Renal cortex interstitium (tissue), 15 donors: ENCODE results near the gene SLMAP. TPM values are rescaled to one million over a fixed set of nuclear protein-coding genes. Genes with fewer than 3 reads are reported as not detected.

Source experiments
- DNase-seq, 11 donors: peaks; one replicate each; pipeline ENCODE4 v3.0.0-alpha.2; 2013; ENCODE audit warnings: low read depth in 9 of 11, low spot score in 4 of 11; ENCODE audit errors: extremely low read depth in 1 of 11
- long read RNA-seq, 16 experiments: transcript quantifications; one replicate each; lab custom pipeline, GENCODE V29; 2026
- polyA plus RNA-seq, 3 donors: library from polyadenylated mRNA; unstranded; fragments of 120-200 nt; gene quantifications; one replicate each; pipeline ENCODE4 v1.2.1, GENCODE V29; 2013; ENCODE audit not compliant: insufficient read length in 3 of 3

The SLMAP gene, protein sequence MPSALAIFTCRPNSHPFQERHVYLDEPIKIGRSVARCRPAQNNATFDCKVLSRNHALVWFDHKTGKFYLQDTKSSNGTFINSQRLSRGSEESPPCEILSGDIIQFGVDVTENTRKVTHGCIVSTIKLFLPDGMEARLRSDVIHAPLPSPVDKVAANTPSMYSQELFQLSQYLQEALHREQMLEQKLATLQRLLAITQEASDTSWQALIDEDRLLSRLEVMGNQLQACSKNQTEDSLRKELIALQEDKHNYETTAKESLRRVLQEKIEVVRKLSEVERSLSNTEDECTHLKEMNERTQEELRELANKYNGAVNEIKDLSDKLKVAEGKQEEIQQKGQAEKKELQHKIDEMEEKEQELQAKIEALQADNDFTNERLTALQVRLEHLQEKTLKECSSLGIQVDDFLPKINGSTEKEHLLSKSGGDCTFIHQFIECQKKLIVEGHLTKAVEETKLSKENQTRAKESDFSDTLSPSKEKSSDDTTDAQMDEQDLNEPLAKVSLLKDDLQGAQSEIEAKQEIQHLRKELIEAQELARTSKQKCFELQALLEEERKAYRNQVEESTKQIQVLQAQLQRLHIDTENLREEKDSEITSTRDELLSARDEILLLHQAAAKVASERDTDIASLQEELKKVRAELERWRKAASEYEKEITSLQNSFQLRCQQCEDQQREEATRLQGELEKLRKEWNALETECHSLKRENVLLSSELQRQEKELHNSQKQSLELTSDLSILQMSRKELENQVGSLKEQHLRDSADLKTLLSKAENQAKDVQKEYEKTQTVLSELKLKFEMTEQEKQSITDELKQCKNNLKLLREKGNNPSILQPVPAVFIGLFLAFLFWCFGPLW
- polyA plus RNA-seq = 10 to 100 TPM; 47.2 to 52.9 (median 48.8) TPM
- long read RNA-seq, donor 1 = 0 reads
- long read RNA-seq, donor 2 = 0 reads
- long read RNA-seq, donor 3, partial matches to known transcripts = 10 of 10 reads
- long read RNA-seq, donor 3, other reads (novel, unspliced or antisense) = 0 of 10 reads
- long read RNA-seq, donor 4, partial matches to known transcripts = 8 of 8 reads
- long read RNA-seq, donor 4, other reads (novel, unspliced or antisense) = 0 of 8 reads
- long read RNA-seq, donor 5 = 0 reads
- long read RNA-seq, donor 6, partial matches to known transcripts = 0 of 1 reads
- long read RNA-seq, donor 6, other reads (novel, unspliced or antisense) = 0 of 1 reads
- long read RNA-seq, donor 7, partial matches to known transcripts = 8 of 8 reads
- long read RNA-seq, donor 7, other reads (novel, unspliced or antisense) = 0 of 8 reads
- long read RNA-seq, donor 8, partial matches to known transcripts = 5 of 7 reads
- long read RNA-seq, donor 8, other reads (novel, unspliced or antisense) = 0 of 7 reads
- long read RNA-seq, donor 9, partial matches to known transcripts = 23 of 23 reads
- long read RNA-seq, donor 9, other reads (novel, unspliced or antisense) = 0 of 23 reads
- long read RNA-seq, donor 10 = 0 reads
- long read RNA-seq, donor 11, partial matches to known transcripts = 7 of 7 reads
- long read RNA-seq, donor 11, other reads (novel, unspliced or antisense) = 0 of 7 reads
- long read RNA-seq, donor 12 = 0 reads
- long read RNA-seq, donor 13, partial matches to known transcripts = 11 of 13 reads
- long read RNA-seq, donor 13, other reads (novel, unspliced or antisense) = 0 of 13 reads
- long read RNA-seq, donor 14, partial matches to known transcripts = 7 of 7 reads
- long read RNA-seq, donor 14, other reads (novel, unspliced or antisense) = 0 of 7 reads
- long read RNA-seq, donor 15 = 0 reads
- long read RNA-seq, donor 16, partial matches to known transcripts = 0 of 1 reads
- long read RNA-seq, donor 16, other reads (novel, unspliced or antisense) = 0 of 1 reads

DNA sequence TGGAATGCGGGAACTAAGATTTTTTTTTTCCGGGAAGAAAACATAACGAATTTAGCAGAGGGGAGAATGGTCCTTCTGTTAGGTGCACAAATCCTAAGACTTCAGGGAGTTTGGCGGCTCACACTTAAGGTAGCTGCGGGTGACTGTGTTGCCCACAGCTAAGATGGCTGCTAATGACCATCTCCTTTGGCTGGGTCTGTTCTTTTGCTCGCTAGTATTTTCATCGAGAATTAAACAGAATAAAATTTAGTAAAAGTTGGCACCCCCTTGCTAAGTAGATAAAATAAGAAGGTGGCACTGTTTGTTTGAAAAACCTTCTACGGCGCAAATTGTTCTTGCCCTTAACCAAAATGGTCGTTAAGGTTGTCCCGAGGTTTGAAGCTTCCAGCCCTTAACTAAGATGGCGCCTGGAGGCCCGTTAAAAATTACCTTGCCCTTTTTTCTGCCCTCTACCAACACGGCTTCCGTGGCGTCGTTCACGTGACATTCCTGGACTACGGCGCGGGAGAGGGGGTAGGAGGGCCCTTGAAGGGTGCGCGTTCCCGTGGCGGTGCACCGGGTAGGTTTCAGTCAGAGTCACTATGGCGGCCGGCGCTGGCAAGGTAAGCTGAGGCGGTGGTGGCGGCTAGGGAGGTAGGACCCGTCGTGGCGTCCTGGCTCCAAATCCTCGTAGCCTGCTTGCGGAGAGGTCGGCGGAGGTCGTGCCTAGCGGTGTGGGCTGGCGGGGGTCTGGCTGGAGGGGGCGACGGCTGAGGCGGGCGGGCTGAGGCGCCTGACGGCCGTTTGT, at the start of gene SLMAP:
TSS of gene SLMAP (plus strand) at position 569 of the 787 bp plus-strand sequence. CDS start 1,343 bp downstream, outside the sequence.
- DNase-seq = peak; percentile 90 to 98 (median 94)

DNA sequence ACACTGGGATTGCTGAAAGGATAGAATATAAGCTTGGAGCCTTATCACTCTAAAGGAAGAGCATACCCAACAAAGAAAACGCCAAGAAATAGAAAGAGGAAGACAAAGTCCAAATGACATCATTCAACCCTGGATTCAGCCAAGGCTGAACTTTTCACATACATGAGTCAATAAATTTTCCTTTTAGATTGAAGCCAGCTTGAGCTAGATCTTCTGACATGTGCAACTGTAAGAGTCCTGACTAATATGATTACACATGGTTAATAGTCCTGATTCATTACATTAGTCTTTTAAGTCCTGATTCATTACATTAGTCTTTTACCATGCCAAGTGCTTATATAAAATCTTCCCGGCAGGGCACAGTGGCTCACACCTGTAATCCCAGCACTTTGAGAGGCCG, 49.6 kb upstream of the SLMAP start:
- no peak for DNase-seq

DNA sequence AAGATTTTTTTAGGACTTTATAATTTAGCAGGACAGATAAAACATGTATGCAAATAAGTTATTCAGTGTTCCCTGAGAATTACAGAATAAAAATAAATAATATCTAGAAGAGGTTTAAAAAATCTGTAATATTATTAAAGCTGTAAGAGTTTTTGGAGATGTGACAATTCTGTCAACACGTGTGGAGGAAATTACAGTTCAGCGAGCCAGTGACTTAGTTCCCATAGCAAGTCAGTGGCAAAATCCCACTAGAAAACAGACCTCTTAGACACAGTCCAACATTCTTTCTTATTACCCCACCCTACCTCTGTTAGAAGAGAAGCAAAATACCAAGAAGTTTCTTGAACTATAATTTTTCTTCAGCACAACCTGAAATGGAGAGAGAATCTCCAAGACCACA, 47.1 kb upstream of the SLMAP start:
- DNase-seq = no peak

DNA sequence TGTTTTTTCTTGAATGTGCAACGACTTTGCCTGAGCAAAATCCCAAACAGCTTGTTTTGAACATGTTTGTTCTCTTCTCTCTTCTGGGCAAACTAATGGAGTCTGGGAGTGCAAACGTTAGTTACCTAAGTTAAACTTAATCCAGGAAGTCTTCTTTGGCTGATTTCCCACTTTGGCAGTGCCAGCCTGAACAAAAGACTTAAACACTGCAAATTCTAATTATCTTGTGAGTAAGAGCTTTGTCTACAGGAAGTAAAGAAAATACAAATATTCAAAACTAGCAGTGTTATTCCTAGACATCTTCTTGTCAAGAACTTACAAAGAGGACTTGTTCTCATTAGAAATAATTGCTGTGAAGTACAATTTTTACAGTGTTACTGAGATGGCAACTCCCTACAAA, 46.5 kb upstream of the SLMAP start:
- no peak for DNase-seq

DNA sequence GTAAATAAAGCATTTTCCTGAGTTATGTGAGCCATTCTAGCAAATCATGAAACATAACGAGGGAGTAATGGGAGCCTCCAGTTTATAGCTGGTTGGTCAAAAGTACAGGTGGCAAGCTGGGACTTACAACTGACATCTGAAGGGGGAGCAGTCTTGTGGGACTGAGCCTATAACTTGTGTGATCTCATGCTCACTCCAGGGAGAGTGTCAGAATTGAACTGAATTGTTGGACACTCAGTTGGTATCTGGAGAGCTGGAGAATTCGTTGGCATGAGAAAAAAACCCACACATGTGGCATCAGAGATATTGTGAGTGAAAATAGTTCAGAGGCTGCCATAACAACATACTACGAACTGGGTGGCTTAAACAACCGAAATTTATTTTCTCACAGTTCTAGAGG, 40.4 kb upstream of the SLMAP start:
- no peak for DNase-seq

DNA sequence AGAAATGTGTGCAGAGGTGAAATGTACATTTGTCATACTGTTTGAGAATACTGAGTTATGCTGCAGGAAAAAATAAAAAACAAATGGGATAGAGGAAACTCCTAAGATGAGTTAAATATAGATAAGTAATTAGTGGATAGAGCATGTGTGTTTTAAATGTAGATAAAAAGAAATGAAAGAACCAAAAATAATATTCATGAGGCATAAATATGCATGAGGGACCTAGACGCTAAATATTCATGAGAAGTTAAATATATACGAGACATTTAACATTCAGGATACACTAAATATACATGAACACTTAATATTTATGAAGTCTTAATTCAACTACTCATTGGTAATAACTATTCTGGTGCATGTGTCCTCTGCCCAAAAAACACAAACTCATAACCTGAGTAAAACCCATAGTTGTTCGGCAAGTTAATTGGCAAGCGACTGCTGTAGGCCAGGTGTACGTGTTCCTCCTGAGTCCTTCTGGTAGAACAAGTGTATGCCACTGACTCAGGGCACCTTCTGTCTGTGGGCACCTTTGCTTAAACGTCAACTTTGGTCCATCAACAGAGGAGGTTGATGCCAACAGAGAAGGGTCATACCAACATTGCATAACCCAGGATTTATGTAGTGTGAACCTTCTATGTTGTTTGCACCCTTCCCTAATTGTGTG, 38.8 kb upstream of the SLMAP start:
- no peak for DNase-seq

DNA sequence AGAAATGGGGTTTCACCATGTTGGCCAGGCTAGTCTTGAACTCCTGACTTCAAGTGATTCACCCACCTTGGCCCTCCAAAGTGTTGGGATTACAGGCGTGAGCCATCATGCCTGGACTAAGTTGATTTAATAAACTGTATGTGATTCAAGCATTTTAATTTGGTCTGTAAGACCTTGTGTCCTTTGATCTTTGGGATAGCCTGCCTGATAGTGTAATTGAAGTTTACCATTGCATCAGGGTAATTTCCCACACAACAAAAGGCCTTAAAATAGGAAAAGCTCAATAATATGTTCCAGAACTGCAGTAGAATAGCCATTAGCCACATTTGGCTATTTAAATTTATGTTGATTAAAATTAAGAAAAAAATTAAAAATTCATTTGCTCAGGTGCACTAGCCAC, 38.0 kb upstream of the SLMAP start:
- DNase-seq = no peak

DNA sequence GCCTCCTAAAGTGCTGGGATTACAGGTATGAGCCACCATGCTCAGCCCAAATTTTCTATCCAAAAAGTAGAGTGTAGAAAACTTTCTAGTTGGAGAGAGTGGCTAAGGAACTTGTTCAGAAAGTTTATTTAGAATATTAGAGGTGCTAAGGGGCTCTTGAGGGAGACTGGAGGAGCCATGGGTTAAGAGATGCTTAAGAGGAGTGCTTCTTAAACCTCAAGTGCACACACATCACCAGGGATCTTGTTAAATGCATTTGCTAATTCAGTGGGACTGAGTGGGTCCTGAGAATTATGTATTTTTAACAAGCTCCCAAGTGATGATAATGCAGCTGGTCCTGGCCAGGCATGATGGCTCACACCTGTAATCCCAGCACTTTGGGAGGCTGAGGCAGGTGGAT, 29.7 kb upstream of the SLMAP start:
- DNase-seq = no peak

DNA sequence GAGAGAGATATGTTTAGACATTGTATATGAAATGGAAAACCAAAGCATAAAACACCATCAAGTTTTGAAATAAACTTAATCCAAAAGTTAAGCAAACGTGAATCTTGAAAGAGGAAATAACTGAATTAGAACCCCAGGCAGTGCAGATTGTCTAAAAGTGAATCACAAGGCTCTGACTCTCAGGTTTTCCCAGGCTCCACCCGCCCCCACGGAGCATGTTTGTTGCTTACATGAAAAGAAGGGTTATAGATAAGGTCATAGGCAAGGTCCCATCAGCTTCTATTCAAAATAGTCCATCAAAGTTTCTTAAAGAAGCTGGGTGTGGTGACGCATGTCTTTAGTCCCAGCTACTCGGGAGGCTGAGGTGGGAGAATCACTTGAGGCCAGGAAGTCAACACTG, 29.0 kb upstream of the SLMAP start:
- no peak for DNase-seq

DNA sequence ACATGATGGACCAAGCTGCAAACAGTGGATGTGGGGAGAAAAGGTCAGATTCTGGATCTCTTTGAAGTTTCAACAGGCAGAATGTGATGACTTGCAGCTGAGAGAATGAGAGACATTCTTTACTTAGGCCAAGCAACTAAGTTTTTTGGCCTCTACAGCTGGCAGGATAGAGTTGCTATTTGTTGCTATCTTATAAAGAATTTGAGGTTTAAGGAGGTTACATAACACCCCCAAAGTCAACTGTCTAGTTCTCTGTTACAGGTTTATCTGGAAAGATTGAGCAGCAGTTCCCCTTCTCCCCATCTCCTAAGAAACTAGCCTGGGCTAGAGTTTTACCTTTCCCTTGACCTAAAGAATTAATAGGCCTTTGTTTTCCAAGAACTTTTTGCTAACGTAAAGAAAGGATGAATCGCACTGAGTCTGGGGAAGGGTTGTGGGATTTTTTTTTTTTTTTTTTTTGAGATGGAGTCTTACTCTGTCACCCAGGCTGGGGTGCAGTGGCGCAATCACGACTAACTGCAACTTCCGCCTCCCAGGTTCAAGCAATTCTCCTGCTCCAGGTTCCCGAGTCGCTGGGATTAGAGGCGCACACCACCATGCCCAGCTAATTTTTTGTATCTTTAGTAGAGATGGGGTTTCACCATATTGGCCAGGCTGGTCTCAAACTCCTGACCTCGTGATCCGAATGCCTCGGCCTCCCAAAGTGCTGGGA, 26.6 kb upstream of the SLMAP start:
- no peak for DNase-seq

DNA sequence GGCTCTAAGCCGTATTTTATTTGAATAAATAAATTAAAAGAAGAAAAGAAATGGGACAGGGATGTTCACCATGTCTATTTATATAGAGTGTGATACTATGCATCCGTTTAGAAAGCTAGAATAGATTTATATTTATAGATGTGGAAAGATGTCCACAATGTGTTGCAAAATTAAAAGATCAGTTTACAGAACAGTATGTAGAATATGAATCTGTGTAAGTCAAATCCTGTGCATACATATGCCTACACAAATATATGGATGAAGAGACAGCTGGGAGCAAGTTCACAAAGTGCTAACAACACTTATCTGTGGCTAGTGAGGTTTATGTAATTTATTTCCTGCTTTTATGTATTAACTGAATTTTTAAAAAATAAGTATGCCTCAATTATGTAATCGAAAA, 25.4 kb upstream of the SLMAP start:
- DNase-seq = no peak

DNA sequence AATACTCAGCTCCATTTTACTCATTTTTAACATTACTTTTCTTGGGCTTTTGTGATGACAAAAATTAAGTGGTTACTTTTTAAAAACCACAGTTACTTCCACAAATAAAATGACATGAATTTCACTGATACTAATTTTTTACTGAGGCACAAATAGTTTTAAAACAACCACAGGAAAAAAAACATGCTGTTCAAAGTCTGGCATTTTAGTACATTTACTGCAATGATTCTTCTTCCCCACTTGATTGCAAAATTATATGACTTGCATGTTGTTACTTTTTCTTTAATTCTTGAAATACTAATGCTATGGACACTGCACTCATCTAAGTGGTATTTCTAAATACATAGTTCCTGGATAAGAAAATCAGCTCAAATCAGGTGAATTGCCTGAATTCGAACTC, 24.8 kb upstream of the SLMAP start:
- no peak for DNase-seq

DNA sequence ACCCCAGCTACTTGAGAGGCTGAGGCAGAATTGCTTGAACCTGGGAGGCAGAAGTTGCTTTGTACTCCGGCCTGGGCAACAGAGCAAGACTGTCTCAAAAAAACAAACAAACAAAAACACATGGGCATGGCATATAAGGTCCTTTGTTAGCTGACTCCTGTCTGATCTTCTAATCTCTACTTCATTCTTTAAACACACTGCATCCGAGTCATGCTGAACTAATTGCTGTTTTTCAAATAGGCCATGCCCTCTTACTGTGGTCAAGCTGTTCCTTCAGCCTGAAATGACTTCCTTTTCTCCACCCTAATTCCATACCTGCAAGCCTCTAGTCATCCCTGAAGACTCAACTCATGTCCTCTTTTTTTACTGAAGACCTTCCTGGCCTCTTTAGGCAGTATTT, 22.3 kb upstream of the SLMAP start:
- no peak for DNase-seq

DNA sequence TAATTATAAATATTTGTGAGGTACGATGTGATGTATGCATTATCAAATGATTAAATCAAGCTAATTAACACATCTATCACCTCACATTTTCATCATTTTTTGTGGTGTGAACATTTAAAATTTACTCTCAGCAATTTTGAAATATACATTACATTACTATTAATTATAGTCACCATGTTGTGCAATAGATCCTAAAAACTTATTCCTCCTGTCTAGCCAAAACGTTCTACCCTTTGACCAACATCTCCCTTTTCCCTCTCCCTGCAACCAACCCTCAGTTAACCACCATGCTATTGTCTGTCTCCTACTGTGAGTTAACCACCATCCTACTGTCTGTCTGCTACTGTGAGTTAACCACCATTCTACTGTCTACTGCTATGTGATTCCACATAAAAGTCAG, 20.7 kb upstream of the SLMAP start:
- DNase-seq = no peak

DNA sequence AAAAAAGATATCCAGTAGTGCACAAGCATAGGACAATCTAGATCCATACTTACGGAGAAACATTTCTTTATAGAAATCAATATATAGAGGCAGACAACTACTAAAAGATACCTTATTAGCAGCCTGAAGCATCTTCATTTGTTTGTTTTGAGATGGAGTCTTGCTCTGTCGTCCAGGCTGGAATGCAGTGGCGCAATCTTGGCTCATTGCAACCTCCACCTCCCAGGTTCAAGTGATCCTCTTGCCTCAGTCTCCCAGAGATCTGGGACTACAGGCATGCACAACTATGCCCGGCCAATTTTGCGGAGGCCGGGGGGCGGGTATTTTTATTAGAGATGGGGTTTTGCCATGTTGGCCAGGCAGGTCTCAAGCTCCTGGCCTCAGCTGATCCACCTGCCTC, 18.3 kb upstream of the SLMAP start:
- DNase-seq = no peak

DNA sequence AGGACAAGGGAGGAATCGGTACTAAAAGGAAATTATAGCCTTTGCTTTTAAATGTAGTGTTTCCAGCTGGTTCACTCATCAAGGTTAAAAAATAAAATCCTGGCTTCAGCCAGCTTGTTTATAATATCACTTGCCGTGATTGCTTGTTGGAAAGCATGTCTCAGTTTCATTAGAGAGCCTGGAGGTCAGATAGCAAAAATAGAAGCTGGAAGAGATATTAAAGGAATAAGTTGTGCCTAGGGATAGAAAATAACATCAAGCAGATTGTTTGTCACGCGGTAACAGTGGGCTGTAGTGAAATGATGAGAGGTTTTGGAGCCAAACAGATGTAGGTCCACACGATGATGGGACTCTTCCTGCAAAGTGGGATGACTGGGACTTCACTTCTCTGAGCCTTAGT, 17.7 kb upstream of the SLMAP start:
- DNase-seq = no peak
